ENCODE results near the gene SAXO1.

SAXO1 gene

GRCh38 chr9:18976709-18977531 lies 56.1 kb downstream of the SAXO1 start:
- Histone ChIP-seq H3K9ac (ENCODE audit: low read length) (no peak overlapping the region), H3K27ac (ENCODE audit: low read depth, low read length) (no peak overlapping the region), H3K4me3 (ENCODE audit: low read length) (peak overlapping the region; percentile 22), H3K27me3 (ENCODE audit: control insufficient read depth, insufficient read depth, low read length) (no peaks in the 10 kb centered on the region), H3K4me1 (ENCODE audit: control insufficient read depth, insufficient read depth, low read length) (no peaks in the 10 kb centered on the region), H3K36me3 (ENCODE audit: control insufficient read depth, insufficient read depth, low read length) (no peaks in the 10 kb centered on the region)

GRCh38 chr9:18976221-18976708 lies 56.7 kb downstream of the SAXO1 start:
- no peak overlapping the region for H3K27ac ChIP-seq (ENCODE audit: low read depth, low read length)

DNA sequence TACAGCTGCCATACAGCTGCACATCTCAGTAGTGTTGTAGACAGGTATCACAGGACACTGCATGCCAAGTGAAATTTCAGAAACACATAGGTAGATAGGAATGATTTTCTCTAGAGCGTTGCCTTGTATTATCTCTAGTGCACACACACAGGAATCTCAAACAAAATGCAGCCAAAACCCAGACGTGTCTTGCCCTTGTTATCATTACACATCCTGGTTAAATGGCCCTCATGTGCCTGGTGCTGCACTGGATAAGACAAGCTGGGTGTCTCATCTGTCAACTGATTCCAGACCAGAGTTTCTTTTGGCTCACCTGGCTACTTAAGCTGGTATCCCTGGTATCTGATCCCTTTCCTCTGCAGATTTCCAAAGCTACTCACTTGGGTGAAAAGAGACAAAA lies 59.7 kb downstream of the SAXO1 start:
- no peak overlapping the region for H3K4me3 ChIP-seq (ENCODE audit: low read length)
- no peak overlapping the region for H3K27ac ChIP-seq (ENCODE audit: low read depth, low read length)
- H3K27me3 ChIP-seq (ENCODE audit: control insufficient read depth, insufficient read depth, low read length) = no peaks in the 10 kb centered on the region
- H3K36me3 ChIP-seq (ENCODE audit: control insufficient read depth, insufficient read depth, low read length) = no peaks in the 10 kb centered on the region
- H3K4me1 ChIP-seq (ENCODE audit: control insufficient read depth, insufficient read depth, low read length) = no peaks in the 10 kb centered on the region
- no peak overlapping the region for H3K9ac ChIP-seq (ENCODE audit: low read length)

More at GRCh38 chr9:18976221-18976708, 56.7 kb downstream of the SAXO1 start:
- Histone ChIP-seq H3K36me3 (ENCODE audit: control insufficient read depth, insufficient read depth, low read length) (no peaks in the 10 kb centered on the region), H3K9ac (ENCODE audit: low read length) (no peak overlapping the region), H3K27me3 (ENCODE audit: control insufficient read depth, insufficient read depth, low read length) (no peaks in the 10 kb centered on the region), H3K4me3 (ENCODE audit: low read length) (peak overlapping the region; percentile 22), H3K4me1 (ENCODE audit: control insufficient read depth, insufficient read depth, low read length) (no peaks in the 10 kb centered on the region)

DNA sequence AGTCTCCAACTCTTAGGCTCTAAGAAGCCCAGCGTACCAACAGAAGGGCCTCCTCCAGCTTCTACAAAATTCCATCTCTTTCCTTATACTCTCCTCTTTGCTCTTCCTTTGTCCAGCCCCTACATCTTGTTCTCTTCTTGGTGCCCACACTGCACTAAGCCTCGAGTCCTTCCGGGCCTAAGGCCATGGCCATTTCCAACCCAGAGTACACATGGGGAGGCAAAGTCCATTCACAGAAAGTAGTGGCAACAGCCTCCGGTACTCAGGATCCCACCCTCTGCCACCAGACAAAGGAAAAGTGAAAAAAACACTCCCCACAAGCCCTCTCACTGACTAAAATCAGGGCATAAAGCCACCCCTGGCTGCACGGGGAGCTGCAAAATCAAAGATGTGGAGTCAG lies 60.3 kb downstream of the SAXO1 start:
- H3K9ac ChIP-seq (ENCODE audit: low read length) = no peak overlapping the region
- no peaks in the 10 kb centered on the region for H3K4me1 ChIP-seq (ENCODE audit: control insufficient read depth, insufficient read depth, low read length)
- H3K27me3 ChIP-seq (ENCODE audit: control insufficient read depth, insufficient read depth, low read length) = no peaks in the 10 kb centered on the region
- H3K27ac ChIP-seq (ENCODE audit: low read depth, low read length) = no peak overlapping the region
- no peak overlapping the region for H3K4me3 ChIP-seq (ENCODE audit: low read length)
- no peaks in the 10 kb centered on the region for H3K36me3 ChIP-seq (ENCODE audit: control insufficient read depth, insufficient read depth, low read length)

DNA sequence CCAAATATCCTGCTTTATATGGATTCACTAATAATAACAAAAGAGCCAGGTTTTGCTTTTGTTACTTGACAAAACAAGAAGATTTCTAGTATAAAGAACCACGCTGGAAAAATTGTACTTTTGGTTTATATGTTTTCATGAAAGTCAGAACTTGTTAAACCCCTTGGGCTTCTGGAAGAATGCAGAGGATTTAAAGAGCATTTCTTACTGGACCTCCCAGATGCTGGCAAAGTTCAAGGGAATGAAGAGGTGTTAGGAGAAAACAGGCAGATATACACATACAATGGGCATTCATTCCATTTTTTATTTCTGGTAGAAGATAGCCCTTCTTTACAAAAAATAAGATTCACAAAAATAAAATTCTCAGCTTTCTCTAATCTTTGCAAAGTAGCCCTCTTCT lies 61.1 kb downstream of the SAXO1 start:
- no peaks in the 10 kb centered on the region for H3K4me1 ChIP-seq (ENCODE audit: control insufficient read depth, insufficient read depth, low read length)
- H3K4me3 ChIP-seq (ENCODE audit: low read length) = no peak overlapping the region
- H3K27me3 ChIP-seq (ENCODE audit: control insufficient read depth, insufficient read depth, low read length) = no peaks in the 10 kb centered on the region
- H3K9ac ChIP-seq (ENCODE audit: low read length) = no peak overlapping the region
- H3K27ac ChIP-seq (ENCODE audit: low read depth, low read length) = no peak overlapping the region
- H3K36me3 ChIP-seq (ENCODE audit: control insufficient read depth, insufficient read depth, low read length) = no peaks in the 10 kb centered on the region

DNA sequence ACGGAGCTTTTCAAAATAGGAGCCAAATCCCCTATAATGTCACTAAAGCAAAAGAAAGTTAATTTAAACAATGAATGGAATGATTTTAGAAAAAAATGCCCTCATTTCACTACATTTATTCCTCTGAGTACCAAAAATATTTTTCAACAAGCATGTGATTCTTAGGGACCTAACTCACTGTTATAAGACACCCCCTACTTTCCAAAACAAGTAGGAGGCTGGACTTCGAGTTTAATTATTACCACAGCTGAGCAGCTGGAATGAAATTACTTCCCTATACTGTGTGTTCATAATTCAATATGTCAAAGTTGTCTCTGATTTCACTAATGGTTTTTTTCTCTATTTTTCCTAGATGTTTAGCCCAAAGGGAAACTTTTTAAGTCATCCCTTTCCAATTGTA lies 61.6 kb downstream of the SAXO1 start:
- H3K9ac ChIP-seq (ENCODE audit: low read length) = no peak overlapping the region
- no peak overlapping the region for H3K4me3 ChIP-seq (ENCODE audit: low read length)
- H3K27me3 ChIP-seq (ENCODE audit: control insufficient read depth, insufficient read depth, low read length) = no peaks in the 10 kb centered on the region
- no peak overlapping the region for H3K27ac ChIP-seq (ENCODE audit: low read depth, low read length)
- H3K36me3 ChIP-seq (ENCODE audit: control insufficient read depth, insufficient read depth, low read length) = no peaks in the 10 kb centered on the region
- H3K4me1 ChIP-seq (ENCODE audit: control insufficient read depth, insufficient read depth, low read length) = no peaks in the 10 kb centered on the region

DNA sequence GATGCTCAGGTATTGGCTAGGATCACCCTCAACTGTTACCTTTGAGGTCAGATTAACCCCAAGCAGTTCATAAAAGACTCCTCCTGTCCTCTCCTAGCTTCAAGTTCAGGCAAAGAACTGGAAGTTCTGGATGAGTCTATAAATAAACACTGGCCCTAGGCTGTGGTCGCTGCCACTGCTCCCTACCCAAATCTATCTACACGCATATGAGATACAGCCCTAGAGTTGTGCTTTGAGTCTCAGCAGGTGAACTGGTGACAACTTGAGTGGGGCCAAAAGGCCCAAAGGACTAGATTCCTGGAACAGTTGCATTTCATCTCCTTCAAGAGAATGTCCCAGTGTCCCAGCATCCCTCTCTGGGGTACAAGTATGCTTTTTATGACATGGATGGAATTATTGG lies 62.6 kb downstream of the SAXO1 start:
- Histone ChIP-seq H3K4me1 (ENCODE audit: control insufficient read depth, insufficient read depth, low read length) (no peaks in the 10 kb centered on the region), H3K36me3 (ENCODE audit: control insufficient read depth, insufficient read depth, low read length) (no peaks in the 10 kb centered on the region), H3K27ac (ENCODE audit: low read depth, low read length) (no peak overlapping the region), H3K27me3 (ENCODE audit: control insufficient read depth, insufficient read depth, low read length) (no peaks in the 10 kb centered on the region), H3K9ac (ENCODE audit: low read length) (no peak overlapping the region), H3K4me3 (ENCODE audit: low read length) (no peak overlapping the region)

GRCh38 chr9:18969128-18969527 lies 63.9 kb downstream of the SAXO1 start:
- H3K4me1 ChIP-seq (ENCODE audit: control insufficient read depth, insufficient read depth, low read length) = no peaks in the 10 kb centered on the region

GRCh38 chr9:18955626-18956025 lies 77.4 kb downstream of the SAXO1 start:
- Histone ChIP-seq H3K36me3 (ENCODE audit: control insufficient read depth, insufficient read depth, low read length) (no peaks in the 10 kb centered on the region), H3K9ac (ENCODE audit: low read length) (no peak overlapping the region), H3K27ac (ENCODE audit: low read depth, low read length) (no peak overlapping the region), H3K4me1 (ENCODE audit: control insufficient read depth, insufficient read depth, low read length) (no peaks in the 10 kb centered on the region), H3K27me3 (ENCODE audit: control insufficient read depth, insufficient read depth, low read length) (no peaks in the 10 kb centered on the region), H3K4me3 (ENCODE audit: low read length) (no peak overlapping the region)

More at GRCh38 chr9:18969128-18969527, 63.9 kb downstream of the SAXO1 start:
- Histone ChIP-seq H3K9ac (ENCODE audit: low read length) (no peak overlapping the region), H3K4me3 (ENCODE audit: low read length) (no peak overlapping the region), H3K36me3 (ENCODE audit: control insufficient read depth, insufficient read depth, low read length) (no peaks in the 10 kb centered on the region), H3K27me3 (ENCODE audit: control insufficient read depth, insufficient read depth, low read length) (no peaks in the 10 kb centered on the region), H3K27ac (ENCODE audit: low read depth, low read length) (no peak overlapping the region)

- no peak overlapping the region for H3K9ac ChIP-seq (ENCODE audit: low read length)
- H3K4me1 ChIP-seq (ENCODE audit: control insufficient read depth, insufficient read depth, low read length) = no peaks in the 10 kb centered on the region
- no peaks in the 10 kb centered on the region for H3K27me3 ChIP-seq (ENCODE audit: control insufficient read depth, insufficient read depth, low read length)
- no peak overlapping the region for H3K27ac ChIP-seq (ENCODE audit: low read depth, low read length)
- H3K4me3 ChIP-seq (ENCODE audit: low read length) = no peak overlapping the region
- no peaks in the 10 kb centered on the region for H3K36me3 ChIP-seq (ENCODE audit: control insufficient read depth, insufficient read depth, low read length)
Measured at GRCh38 chr9:18951936-18952335, 81.1 kb downstream of the SAXO1 start.

- H3K27ac ChIP-seq (ENCODE audit: low read depth, low read length) = no peak overlapping the region
- H3K4me3 ChIP-seq (ENCODE audit: low read length) = no peak overlapping the region
Measured at GRCh38 chr9:18947892-18948339, 85.1 kb downstream of the SAXO1 start.

DNA sequence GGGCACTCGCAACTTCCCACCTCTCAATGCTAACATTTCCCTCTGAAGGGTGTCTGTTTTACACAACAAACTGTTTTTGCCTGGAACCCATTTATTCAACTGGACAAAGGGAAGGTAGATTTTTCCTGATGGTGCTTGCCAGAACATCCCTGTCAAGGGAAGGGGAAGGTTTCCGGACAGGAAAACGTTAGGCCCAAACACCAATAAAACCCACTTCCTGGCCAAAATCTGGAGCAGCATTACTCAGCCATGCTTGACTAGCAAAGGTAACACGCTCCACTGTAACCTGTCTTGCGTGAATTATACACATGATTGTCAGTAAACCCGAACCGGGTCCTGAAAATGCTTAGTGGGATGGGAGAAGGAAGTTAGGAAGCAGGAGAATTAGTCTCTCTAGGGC lies 90.2 kb downstream of the SAXO1 start:
- no peaks in the 10 kb centered on the region for H3K36me3 ChIP-seq (ENCODE audit: control insufficient read depth, insufficient read depth, low read length)
- H3K4me3 ChIP-seq (ENCODE audit: low read length) = no peak overlapping the region
- H3K9ac ChIP-seq (ENCODE audit: low read length) = no peak overlapping the region
- no peaks in the 10 kb centered on the region for H3K27me3 ChIP-seq (ENCODE audit: control insufficient read depth, insufficient read depth, low read length)
- H3K27ac ChIP-seq (ENCODE audit: low read depth, low read length) = no peak overlapping the region
- no peaks in the 10 kb centered on the region for H3K4me1 ChIP-seq (ENCODE audit: control insufficient read depth, insufficient read depth, low read length)

More at GRCh38 chr9:18947892-18948339, 85.1 kb downstream of the SAXO1 start:
- Histone ChIP-seq H3K27me3 (ENCODE audit: control insufficient read depth, insufficient read depth, low read length) (no peaks in the 10 kb centered on the region), H3K9ac (ENCODE audit: low read length) (no peak overlapping the region), H3K4me1 (ENCODE audit: control insufficient read depth, insufficient read depth, low read length) (no peaks in the 10 kb centered on the region), H3K36me3 (ENCODE audit: control insufficient read depth, insufficient read depth, low read length) (no peaks in the 10 kb centered on the region)
